Naive B cell (primary cell): ENCODE data around the gene CCDC40. TPM values are rescaled to one million over a fixed set of nuclear protein-coding genes. Genes with fewer than 3 reads are reported as not detected.
A peak's percentile ranks its signal among the peaks of the same experiment; 100 is the strongest.

ENCODE experiments used
- ATAC-seq, 2 donors: fragments of 150-1000 bp; cut with Tn5 transposase; 2 replicates each; pipeline ENCODE4 v1.10.0; 2021; ENCODE audit warnings: low read depth in 2 of 2, mild to moderate bottlenecking in 2 of 2, moderate library complexity in 2 of 2
- DNase-seq: peaks from one replicate; pipeline ENCODE4 v3.0.0; 2022
- H3K27ac Mint-ChIP-seq, 6 donors: one replicate each; pipeline ENCODE4 v1.8.0; 2020 to 2022; ENCODE audit warnings: mild to moderate bottlenecking in 6 of 6, mixed read lengths in 6 of 6, moderate library complexity in 5 of 6, inconsistent platforms in 2 of 6
- H3K27me3 Mint-ChIP-seq, 3 donors: one replicate each; pipeline ENCODE4 v1.8.0; 2021 to 2022; ENCODE audit warnings: mixed read lengths in 3 of 3, mild to moderate bottlenecking in 1 of 3
- H3K36me3 Mint-ChIP-seq, 2 donors: one replicate each; pipeline ENCODE4 v1.8.0; 2020 to 2022; ENCODE audit warnings: mixed read lengths in 2 of 2, inconsistent platforms in 1 of 2, mild to moderate bottlenecking in 1 of 2
- H3K4me1 Mint-ChIP-seq, 3 donors: one replicate each; pipeline ENCODE4 v1.8.0; 2020 to 2022; ENCODE audit warnings: mixed read lengths in 3 of 3, inconsistent platforms in 1 of 3, mild to moderate bottlenecking in 1 of 3, moderate library complexity in 1 of 3
- H3K4me3 Mint-ChIP-seq, 8 donors: one replicate each; pipeline ENCODE4 v1.8.0; 2020 to 2022; ENCODE audit warnings: mild to moderate bottlenecking in 8 of 8, mixed read lengths in 8 of 8, moderate library complexity in 8 of 8, inconsistent platforms in 2 of 8
- H3K9me3 Mint-ChIP-seq, 7 donors: one replicate each; pipeline ENCODE4 v1.8.0; 2020 to 2022; ENCODE audit warnings: mixed read lengths in 7 of 7, mild to moderate bottlenecking in 5 of 7, inconsistent platforms in 2 of 7, moderate library complexity in 1 of 7
- polyA plus RNA-seq, 6 donors: library from polyadenylated mRNA; unstranded; fragments of 300-500 nt; fragmentation: Illumina TruSeq; gene quantifications; one replicate each; pipeline ENCODE4 v1.2.3, GENCODE V29; 2021; ENCODE audit warnings: low read depth in 6 of 6

The CCDC40 gene
- polyA plus RNA-seq, 6 donors from 2014 or later: not detected

GRCh38 chr17:80092959-80093358, 56.5 kb downstream of the CCDC40 start:
- Mint-ChIP-seq H3K4me3 (no peak overlapping the region), H3K27me3 (peaks cover 0 to 10% (median 5%) of the 10 kb centered on the region in 3 donors), H3K36me3 (no peaks in the 10 kb centered on the region), H3K4me1 (no peaks in the 10 kb centered on the region), H3K27ac (peak overlapping the region in 1 of 6 donors; percentile 88), H3K9me3 (peaks cover 0 to 1% (median 0%) of the 10 kb centered on the region in 7 donors)
- DNase-seq (no peak), ATAC-seq (no peak)

GRCh38 chr17:80095038-80095843, 58.8 kb downstream of the CCDC40 start:
- DNase-seq (no peak), ATAC-seq (no peak)
- Mint-ChIP-seq H3K9me3 (no peaks in the 10 kb centered on the region), H3K27me3 (peaks cover 0 to 5% (median 0%) of the 10 kb centered on the region in 3 donors), H3K4me3 (no peak overlapping the region), H3K27ac (no peak overlapping the region), H3K4me1 (peaks cover 2 to 7% (median 3%) of the 10 kb centered on the region in 3 donors), H3K36me3 (no peaks in the 10 kb centered on the region)

GRCh38 chr17:80095844-80096475, 59.5 kb downstream of the CCDC40 start:
- DNase-seq (no peak), ATAC-seq (no peak)
- Mint-ChIP-seq H3K36me3 (no peaks in the 10 kb centered on the region), H3K27ac (no peak overlapping the region), H3K4me3 (no peak overlapping the region), H3K27me3 (peaks cover 0 to 5% (median 0%) of the 10 kb centered on the region in 3 donors), H3K9me3 (no peaks in the 10 kb centered on the region), H3K4me1 (peaks cover 7 to 14% (median 10%) of the 10 kb centered on the region in 3 donors)

GRCh38 chr17:80096561-80097021, 60.1 kb downstream of the CCDC40 start:
- H3K9me3 Mint-ChIP-seq: no peaks in the 10 kb centered on the region
- DNase-seq: no peak
- no peak for ATAC-seq
- H3K27me3 Mint-ChIP-seq: peaks cover 0 to 5% (median 0%) of the 10 kb centered on the region in 3 donors
- no peak overlapping the region for H3K27ac Mint-ChIP-seq
- peaks cover 9 to 14% (median 12%) of the 10 kb centered on the region in 3 donors for H3K4me1 Mint-ChIP-seq
- no peak overlapping the region for H3K4me3 Mint-ChIP-seq
- no peaks in the 10 kb centered on the region for H3K36me3 Mint-ChIP-seq

GRCh38 chr17:80097127-80097621, 60.7 kb downstream of the CCDC40 start:
- peak overlapping the region in 2 of 8 donors; percentile 35 to 73 for H3K4me3 Mint-ChIP-seq
- peaks cover 0 to 5% (median 0%) of the 10 kb centered on the region in 3 donors for H3K27me3 Mint-ChIP-seq
- peaks cover 15 to 20% (median 17%) of the 10 kb centered on the region in 3 donors for H3K4me1 Mint-ChIP-seq
- no peak overlapping the region for H3K27ac Mint-ChIP-seq
- no peaks in the 10 kb centered on the region for H3K36me3 Mint-ChIP-seq
- ATAC-seq (no peak), DNase-seq (no peak)
- no peaks in the 10 kb centered on the region for H3K9me3 Mint-ChIP-seq

- ATAC-seq (no peak), DNase-seq (no peak)
- H3K4me1 Mint-ChIP-seq: peaks cover 16 to 28% (median 23%) of the 10 kb centered on the region in 3 donors
- H3K9me3 Mint-ChIP-seq: no peaks in the 10 kb centered on the region
- peak overlapping the region in 3 of 8 donors; percentile 13 to 73 (median 56) for H3K4me3 Mint-ChIP-seq
- H3K27ac Mint-ChIP-seq: peak overlapping the region in 2 of 6 donors; percentile 4 to 83
- H3K36me3 Mint-ChIP-seq: no peaks in the 10 kb centered on the region
- peaks cover 0 to 5% (median 0%) of the 10 kb centered on the region in 3 donors for H3K27me3 Mint-ChIP-seq
Measured at GRCh38 chr17:80097844-80098691, 61.6 kb downstream of the CCDC40 start.

- H3K27me3 Mint-ChIP-seq: peaks cover 0 to 5% (median 0%) of the 10 kb centered on the region in 3 donors
- H3K4me1 Mint-ChIP-seq: peaks cover 16 to 33% (median 28%) of the 10 kb centered on the region in 3 donors
- no peaks in the 10 kb centered on the region for H3K36me3 Mint-ChIP-seq
- ATAC-seq (no peak), DNase-seq (no peak)
- H3K27ac Mint-ChIP-seq: peak overlapping the region in 1 of 6 donors; percentile 65
- H3K4me3 Mint-ChIP-seq: peak overlapping the region in 7 of 8 donors; percentile 24 to 88 (median 52)
- H3K9me3 Mint-ChIP-seq: no peaks in the 10 kb centered on the region
Measured at GRCh38 chr17:80099291-80100034, 63.0 kb downstream of the CCDC40 start.

DNA sequence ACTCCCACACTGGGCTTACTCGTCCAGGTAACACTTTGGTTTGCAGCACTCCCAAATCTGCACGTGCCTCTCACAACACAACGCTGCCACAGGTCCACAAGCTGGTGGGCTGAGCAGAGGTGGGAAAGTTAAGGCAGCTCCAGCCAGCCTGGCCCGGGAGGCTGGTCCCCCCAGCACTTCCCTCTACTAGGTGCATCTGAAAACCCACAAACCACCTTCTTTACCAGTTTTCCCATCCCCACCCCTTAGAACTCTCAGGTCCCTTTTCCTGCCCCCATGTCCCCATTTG, 63.5 kb downstream of the CCDC40 start:
- peaks cover 16 to 33% (median 28%) of the 10 kb centered on the region in 3 donors for H3K4me1 Mint-ChIP-seq
- no peaks in the 10 kb centered on the region for H3K9me3 Mint-ChIP-seq
- H3K27ac Mint-ChIP-seq: peak overlapping the region in 1 of 6 donors; percentile 79
- H3K4me3 Mint-ChIP-seq: peak overlapping the region in 6 of 8 donors; percentile 42 to 93 (median 89)
- DNase-seq: no peak
- H3K36me3 Mint-ChIP-seq: no peaks in the 10 kb centered on the region
- H3K27me3 Mint-ChIP-seq: peaks cover 0 to 5% (median 0%) of the 10 kb centered on the region in 3 donors
- ATAC-seq: no peak

DNA sequence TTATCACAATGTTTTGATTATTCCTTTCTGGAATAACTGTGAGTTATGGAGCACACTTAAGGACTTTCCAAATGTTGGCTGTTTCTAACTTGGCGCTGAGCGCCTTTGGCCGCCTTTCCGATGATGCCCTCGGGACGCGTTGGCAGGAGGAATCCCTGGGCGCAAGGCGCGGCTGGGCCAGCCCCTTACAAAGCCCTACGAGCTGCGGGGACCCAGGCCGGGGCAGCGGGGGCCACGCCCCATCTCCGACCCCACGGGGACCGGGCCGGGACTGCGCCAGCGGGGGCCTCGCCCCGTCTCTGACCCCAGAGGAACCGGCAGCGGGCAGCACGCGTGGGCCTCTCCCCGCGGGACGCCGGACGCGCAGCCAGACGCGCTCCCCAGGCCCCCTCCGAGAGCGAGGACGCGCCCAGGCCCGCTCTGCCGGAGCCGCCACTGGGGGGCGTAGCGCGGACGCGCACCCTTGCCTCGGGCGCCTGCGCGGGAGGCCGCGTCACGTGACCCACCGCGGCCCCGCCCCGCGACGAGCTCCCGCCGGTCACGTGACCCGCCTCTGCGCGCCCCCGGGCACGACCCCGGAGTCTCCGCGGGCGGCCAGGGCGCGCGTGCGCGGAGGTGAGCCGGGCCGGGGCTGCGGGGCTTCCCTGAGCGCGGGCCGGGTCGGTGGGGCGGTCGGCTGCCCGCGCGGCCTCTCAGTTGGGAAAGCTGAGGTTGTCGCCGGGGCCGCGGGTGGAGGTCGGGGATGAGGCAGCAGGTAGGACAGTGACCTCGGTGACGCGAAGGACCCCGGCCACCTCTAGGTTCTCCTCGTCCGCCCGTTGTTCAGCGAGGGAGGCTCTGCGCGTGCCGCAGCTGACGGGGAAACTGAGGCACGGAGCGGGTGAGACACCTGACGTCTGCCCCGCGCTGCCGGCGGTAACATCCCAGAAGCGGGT, 64.8 kb downstream of the CCDC40 start, which contains the start of gene GAA:
Gene GAA (plus strand): TSS at position 571 of the 935 bp plus-strand sequence. CDS start 3,006 bp downstream, outside the sequence.
- ATAC-seq: peak; percentile 85 to 86
- no peaks in the 10 kb centered on the region for H3K36me3 Mint-ChIP-seq
- no peaks in the 10 kb centered on the region for H3K27me3 Mint-ChIP-seq
- H3K9me3 Mint-ChIP-seq: no peaks in the 10 kb centered on the region
- H3K27ac Mint-ChIP-seq: peak within 1 kb of the TSS; percentile 87 to 97 (median 92)
- H3K4me1 Mint-ChIP-seq: peaks cover 16 to 33% (median 28%) of the 10 kb centered on the region in 3 donors
- DNase-seq: peak; percentile 92
- peak within 1 kb of the TSS; percentile 82 to 95 (median 92) for H3K4me3 Mint-ChIP-seq

DNA sequence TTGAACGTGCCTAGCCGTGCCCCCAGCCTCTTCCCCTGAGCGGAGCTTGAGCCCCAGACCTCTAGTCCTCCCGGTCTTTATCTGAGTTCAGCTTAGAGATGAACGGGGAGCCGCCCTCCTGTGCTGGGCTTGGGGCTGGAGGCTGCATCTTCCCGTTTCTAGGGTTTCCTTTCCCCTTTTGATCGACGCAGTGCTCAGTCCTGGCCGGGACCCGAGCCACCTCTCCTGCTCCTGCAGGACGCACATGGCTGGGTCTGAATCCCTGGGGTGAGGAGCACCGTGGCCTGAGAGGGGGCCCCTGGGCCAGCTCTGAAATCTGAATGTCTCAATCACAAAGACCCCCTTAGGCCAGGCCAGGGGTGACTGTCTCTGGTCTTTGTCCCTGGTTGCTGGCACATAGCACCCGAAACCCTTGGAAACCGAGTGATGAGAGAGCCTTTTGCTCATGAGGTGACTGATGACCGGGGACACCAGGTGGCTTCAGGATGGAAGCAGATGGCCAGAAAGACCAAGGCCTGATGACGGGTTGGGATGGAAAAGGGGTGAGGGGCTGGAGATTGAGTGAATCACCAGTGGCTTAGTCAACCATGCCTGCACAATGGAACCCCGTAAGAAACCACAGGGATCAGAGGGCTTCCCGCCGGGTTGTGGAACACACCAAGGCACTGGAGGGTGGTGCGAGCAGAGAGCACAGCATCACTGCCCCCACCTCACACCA, 65.7 kb downstream of the CCDC40 start:
- Mint-ChIP-seq H3K27me3 (no peaks in the 10 kb centered on the region), H3K4me1 (peaks cover 16 to 33% (median 28%) of the 10 kb centered on the region in 3 donors), H3K4me3 (peak overlapping the region; percentile 80 to 95 (median 92)), H3K36me3 (no peaks in the 10 kb centered on the region), H3K9me3 (no peaks in the 10 kb centered on the region), H3K27ac (peak overlapping the region; percentile 87 to 97 (median 92))
- ATAC-seq (peak; percentile 35 to 51), DNase-seq (no peak)
